GM12873 (cell line): ENCODE results near the gene SPRY4.

ENCODE experiments used
- TF ChIP-seq, protein P1 (sequence below): IDR thresholded peaks from 2 replicates; pipeline ENCODE4 v1.5.1; 2012; ENCODE audit warnings: low read depth, mild to moderate bottlenecking, moderate library complexity, low read length, control low read depth; ENCODE audit not compliant: insufficient read depth; ENCODE audit errors: missing control alignments

The SPRY4 gene

DNA sequence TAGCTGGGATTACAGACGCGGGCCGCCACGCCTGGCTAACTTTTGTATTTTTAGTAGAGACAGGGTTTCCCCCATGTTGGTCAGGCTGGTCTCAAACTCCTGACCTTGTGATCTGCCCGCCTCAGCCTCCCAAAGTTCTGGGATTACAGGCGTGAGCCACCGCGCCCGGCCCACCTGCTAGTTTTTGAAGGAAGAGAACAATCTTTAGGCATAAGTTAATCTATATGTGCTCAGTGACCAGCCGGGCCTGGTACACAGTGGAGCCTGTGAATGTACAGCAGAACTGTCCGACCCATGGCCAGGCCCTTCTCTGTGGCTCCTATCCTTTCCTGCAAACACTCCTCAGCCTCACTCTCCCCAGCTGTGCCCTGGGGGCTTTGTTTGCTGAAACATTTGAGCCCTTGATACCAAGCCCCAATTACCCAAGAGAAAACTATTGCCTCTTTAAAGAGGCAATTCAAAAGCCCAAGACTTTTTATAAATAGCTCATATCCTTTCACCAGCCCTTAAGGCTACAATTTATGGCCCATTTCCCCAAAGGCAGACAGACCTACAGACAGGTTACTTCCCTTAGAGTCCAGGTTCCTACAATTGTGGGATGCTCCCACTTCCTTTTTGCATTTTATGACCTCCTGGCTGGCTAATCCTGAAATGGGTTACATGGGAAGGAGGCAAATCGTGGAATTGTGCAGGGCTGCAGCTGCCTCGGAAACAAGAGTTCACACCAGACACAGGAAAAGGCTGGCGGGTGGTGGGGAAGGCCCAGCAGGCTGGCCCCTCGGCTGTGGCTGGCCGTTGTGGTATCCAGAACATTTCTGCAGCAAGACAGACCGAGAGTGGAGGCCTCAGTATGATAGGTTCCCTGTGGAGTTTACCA, 37.5 kb downstream of the SPRY4 start:
- TF ChIP-seq, protein P1, sequence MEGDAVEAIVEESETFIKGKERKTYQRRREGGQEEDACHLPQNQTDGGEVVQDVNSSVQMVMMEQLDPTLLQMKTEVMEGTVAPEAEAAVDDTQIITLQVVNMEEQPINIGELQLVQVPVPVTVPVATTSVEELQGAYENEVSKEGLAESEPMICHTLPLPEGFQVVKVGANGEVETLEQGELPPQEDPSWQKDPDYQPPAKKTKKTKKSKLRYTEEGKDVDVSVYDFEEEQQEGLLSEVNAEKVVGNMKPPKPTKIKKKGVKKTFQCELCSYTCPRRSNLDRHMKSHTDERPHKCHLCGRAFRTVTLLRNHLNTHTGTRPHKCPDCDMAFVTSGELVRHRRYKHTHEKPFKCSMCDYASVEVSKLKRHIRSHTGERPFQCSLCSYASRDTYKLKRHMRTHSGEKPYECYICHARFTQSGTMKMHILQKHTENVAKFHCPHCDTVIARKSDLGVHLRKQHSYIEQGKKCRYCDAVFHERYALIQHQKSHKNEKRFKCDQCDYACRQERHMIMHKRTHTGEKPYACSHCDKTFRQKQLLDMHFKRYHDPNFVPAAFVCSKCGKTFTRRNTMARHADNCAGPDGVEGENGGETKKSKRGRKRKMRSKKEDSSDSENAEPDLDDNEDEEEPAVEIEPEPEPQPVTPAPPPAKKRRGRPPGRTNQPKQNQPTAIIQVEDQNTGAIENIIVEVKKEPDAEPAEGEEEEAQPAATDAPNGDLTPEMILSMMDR, result no peak

DNA sequence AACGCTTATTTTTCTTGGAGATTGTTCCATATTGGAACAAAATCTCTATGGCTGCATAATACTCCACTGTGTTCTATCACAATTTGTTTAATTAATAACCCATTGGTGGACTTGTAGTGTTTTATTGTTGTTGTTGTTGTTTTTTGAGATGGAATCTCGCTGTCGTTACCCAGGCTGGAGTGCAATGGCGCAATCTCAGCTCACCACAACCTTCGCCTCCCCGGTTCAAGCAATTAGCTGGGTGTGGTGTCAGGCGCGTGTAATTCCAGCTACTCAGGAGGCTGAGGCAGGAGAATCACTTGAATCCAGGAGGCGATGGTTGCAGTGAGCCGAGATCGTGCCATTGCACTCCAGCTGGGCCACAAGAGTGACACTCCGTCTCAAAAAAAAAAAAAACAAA, 38.7 kb downstream of the SPRY4 start:
- TF ChIP-seq, protein P1, result no peak

DNA sequence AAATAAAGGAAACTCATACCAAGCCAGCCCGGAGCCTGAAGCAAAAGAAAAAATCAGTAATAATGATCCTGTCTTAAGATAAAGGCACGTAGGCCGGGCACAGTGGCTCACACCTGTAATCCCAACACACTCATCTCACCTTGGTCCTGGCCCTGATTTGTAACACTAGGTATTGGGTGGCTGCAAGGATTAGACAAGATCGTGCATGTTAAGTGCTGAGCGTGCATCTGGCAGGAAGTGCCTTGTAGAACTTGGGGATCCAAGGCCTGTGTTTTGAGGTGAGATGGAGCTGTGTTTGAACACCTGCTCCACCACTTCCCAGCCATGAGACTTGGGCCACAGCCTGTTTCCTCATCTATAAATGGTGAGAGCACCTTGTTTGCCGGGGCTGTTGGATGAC, 41.5 kb downstream of the SPRY4 start:
- TF ChIP-seq, protein P1, result no peak

DNA sequence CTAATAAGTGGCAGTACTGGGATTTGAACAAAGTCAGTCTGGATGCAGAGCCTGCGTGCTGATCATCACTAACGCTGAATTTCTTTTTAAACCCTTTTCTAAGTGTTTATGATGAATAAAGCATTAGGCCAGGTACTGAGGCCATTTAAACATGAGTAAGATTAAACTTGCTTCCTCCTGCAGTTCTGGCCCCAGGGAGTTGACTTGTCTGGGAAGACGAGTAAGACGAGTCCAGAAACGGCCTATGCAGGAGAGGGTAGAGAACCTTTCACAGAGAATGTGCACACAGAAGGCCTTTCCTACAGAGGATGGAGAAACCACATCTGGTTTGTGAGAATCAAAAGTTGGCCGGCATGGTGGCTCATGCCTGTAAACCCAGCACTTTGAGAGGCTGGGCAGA, 42.9 kb downstream of the SPRY4 start:
- TF ChIP-seq, protein P1, result no peak

DNA sequence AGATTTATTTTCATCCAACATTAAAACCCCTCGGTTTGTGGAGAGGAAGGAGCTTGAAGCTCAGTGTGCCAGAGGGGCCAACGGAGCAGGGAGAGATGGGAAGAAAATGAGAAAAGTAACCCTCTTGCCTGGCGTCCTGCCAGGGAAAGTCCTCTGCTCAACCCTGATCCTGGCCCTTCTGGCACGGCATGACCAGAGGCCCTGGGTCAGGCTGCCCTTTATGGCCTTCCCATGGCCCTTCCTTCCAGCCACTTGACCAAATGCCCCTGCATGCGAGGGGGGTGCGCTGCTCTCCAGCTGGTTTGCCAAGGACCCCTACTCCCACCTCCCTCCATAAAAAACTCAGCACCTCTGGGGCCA, 43.8 kb downstream of the SPRY4 start:
- TF ChIP-seq, protein P1, result no peak

DNA sequence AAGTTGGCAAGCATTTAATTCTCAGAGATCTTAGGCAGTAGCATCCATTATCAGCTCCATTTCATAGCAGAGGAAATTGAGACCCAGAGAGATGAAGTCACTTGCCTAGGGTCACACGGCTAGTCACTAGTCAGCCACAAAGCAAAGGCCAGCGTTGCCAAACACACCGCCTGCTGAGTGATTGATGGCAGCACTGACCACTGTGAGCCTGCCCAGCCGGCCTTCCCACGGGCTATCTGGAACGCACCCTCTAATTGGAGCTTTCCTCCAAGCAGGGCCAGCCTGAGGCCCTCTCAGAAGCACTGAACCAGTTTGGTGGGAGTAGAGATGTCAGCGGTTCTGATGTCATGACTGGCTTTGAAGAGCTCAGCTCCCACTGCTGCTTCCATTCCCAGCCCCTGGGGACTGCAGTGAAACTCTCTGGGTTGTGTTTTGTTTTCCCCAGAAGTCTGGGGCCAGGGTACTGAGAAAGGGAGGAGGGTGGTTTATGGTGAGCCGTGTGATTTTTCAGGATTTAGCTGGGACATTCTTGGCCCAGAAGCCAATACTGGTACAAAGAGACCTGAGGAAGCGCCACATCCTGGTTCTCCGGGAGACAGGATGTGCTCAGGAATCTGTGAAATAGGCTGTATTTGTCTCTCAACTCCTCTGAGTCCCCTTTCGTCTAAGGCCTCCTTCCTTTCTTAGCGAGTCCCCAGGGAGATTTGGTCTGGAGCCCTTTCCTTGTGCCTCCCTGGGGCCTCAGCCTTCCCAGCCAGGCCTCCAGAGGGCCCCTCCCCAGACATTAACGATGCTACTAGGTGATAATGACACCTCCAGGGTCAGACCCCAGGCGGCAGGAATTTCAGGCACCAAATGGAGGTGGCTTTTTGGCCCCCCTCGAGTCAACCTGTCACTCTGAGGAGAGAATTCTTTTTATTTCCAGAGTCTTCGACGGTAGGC, 44.5 kb downstream of the SPRY4 start:
- TF ChIP-seq, protein P1, result no peak

DNA sequence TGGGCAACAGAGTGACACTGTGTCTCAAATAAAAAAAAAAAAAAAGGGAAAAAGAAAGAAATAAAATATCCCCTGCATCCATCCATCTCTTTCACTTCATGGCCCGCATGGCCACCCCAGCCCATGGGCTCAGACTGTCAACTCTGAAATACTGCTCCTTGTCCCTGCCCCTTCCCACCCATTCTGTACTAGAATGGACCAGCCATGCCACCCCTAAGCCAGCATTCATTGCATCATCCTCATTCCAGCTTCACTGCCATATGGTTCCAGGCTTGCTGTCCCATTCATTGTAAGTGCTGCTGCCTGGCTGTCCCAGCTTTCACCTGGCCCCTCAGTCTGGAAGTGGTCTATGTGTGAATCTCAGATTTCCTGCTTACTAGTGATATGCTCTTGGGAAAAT, 46.2 kb downstream of the SPRY4 start:
- TF ChIP-seq, protein P1, result no peak
